ENCODE data around the gene BCAS3.
"Not testable (repeated sequence)": the region's sequence is repeated elsewhere in the genome, so short reads cannot be mapped to it uniquely, and the experiment has no call there.

BCAS3 gene

DNA sequence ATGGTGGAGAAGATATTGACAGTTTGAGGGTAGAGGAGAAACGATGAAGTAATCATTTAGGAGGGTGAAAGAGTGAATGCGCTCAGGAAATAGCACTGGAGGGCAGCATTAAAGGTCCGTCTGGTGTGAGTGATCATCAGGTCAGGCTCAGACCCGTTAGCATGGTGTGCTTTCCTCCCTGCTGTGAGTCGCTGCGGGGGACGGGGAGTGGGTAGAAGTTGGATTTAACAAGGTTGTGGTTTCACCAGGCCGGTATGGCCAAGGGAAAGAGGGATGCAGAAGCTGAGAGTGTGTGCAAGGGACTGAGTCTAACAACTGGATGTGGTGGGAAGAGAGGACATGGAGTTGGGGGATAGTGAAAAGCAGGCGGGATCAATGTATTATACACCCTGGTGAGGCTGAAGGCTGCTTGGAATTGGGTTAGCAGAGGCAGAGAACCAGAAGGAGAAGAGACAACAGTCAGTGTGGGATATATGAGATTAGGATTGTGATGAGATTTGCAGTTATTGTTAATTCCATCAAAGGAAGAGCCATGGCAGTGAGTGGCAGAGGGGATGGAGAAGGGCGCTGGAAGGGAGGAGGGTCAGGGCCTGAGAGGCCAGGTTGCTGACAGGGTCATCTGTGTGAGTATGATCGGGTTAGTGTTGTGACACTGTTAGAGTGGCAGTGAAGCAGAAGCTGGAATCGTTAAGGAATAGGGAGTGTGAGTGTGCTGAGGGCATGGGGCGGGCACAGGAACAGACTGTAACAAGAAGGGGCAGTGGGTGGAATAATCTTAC, 663.0 kb downstream of the BCAS3 start:
- no peak for DNase-seq (ENCODE audit: low spot score)

DNA sequence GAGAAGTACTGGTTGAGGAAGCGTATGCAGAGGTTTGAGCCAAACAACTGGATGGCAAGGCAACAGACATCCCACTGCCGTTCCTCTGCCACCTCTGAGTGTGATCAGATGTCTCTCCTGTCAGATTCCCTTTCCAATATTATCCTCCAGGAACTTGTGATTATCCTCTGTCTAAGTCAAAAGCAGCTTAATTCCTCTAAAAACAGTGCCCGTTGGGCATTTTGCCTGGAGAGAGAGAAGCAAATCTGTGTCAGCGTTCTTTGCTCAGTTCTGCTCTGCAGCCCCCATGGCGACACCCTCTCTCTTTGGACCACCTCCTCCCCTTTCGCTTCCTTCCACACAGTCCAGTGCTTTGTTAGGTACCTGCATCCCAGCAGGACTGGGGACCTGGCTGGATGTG, 665.9 kb downstream of the BCAS3 start:
- DNase-seq (ENCODE audit: low spot score) = no peak

DNA sequence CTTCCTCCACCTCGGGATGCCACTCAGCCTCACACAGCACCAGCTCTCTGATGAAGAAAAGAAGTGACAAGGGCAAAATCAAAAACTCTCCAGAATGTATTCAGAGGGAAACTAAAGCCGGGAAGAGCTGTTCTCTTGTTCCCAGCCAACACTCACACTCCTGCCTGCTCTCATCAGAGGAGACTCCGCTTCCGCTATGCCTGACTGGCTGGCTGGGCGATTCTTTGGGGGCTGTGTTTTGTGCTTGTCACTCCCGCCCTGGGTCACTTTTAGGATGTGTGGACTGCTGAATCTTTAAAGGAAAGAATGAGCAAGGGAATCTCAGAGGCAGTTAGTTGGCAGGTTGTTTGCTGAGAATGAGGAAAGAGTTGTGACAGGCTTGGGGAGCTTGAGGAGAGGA, 667.4 kb downstream of the BCAS3 start:
- DNase-seq (ENCODE audit: low spot score) = no peak

DNA sequence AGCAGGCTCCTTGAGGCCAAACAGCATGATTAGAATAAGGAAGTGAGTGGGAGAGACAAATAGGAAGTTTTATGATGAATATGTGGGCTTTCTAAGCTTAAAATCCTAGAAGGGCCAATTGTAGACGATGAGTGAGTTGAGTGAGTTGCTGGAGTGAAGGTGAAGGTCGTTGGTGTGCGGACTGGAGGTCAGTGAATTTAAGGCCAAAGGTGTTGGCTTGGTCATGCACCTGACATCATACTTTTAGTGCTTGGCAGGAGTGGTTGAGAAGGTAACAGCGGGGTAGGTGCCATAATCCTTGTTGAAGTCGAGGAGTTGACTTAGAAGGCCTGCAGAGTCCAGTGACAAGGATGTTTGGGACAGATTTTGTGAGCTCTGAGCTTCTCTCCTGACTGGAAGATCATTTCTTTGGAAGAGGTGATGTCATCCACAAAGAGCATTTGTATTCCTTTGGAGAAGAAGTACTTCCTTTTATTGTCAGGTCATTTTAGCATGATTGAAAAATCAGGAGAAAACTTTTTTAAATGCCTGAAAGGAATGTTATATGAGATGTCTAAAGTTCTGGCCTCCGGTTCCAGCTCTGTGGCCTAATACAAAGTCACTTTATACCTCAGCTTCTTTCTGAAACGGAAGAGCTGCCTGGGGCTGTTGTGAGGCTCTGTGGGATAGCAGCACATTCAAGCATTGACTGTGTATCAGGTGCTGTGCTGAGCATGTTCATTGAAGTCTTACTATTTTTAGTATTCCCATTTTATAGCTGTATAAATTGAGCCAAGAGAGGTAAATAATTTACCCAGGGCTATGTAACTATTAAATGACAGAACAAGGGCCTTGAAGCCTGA, 668.4 kb downstream of the BCAS3 start:
- DNase-seq (ENCODE audit: low spot score) = no peak

DNA sequence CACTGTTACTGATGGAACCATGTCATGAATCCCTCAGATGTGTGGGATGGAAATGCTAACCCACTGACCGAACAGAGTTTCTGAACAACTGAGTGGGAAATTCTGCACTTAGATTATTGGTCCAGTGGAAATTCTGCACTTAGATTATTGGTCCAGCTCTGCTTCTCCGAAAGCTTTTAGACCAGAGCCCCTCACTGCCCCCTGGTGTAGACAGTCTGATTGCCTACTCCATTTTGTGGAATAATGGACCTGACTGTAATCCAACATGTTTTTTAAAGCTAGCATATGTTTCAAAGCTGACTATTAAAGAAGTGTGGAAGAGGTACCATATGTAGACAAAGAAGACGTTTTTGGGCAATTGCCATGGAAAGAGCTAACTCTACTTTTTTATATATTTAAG, 671.7 kb downstream of the BCAS3 start:
- no peak for DNase-seq (ENCODE audit: low spot score)

DNA sequence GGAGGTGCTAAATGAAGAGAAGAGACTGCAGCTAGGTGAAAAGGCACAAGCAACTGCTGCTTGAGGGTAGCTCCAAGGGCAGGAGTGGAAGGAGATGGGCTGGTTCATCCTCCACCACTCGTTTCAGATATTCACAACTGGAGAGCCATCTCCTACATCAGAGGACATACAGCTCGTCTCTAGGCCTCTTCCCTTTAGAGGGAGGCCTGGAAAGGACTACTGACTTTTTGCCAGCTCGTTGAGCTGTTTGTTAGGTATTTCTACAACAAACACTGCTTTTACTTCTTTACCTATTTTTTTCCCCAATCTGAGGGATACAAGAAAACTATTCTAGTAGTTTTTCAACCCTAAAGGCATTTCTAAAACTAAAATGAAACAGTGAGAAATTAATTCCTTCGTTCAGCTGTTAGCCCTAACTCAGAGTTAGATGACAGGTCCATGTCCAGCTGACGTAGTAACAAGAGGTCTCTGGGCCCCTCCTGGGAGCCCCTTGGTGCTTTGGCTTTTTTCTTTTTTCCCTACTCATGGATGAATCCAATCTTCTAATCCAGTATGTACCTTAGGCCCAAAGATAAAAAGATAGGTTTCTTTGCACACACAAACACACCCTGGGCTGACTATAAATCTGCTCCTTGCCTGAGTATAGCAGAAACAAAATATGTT, 674.2 kb downstream of the BCAS3 start:
- DNase-seq (ENCODE audit: low spot score) = no peak

DNA sequence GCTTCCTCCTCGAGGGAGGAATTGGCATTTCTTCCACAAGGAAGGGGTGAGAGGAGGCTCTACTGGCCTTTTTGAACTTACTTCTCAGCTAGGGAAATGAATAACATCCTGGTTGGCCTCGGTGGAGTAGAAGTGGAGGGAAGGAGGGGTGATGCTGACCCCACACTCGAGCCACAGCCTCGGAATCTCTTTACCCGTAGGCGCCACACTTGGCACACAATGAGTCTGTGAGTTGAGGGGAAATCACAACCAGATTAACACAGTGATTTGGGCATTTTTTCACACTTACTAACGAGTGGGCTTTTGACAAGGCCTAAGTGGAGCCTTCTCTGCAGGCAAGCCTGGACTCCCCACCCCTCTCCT, 674.7 kb downstream of the BCAS3 start:
- no peak for DNase-seq (ENCODE audit: low spot score)

DNA sequence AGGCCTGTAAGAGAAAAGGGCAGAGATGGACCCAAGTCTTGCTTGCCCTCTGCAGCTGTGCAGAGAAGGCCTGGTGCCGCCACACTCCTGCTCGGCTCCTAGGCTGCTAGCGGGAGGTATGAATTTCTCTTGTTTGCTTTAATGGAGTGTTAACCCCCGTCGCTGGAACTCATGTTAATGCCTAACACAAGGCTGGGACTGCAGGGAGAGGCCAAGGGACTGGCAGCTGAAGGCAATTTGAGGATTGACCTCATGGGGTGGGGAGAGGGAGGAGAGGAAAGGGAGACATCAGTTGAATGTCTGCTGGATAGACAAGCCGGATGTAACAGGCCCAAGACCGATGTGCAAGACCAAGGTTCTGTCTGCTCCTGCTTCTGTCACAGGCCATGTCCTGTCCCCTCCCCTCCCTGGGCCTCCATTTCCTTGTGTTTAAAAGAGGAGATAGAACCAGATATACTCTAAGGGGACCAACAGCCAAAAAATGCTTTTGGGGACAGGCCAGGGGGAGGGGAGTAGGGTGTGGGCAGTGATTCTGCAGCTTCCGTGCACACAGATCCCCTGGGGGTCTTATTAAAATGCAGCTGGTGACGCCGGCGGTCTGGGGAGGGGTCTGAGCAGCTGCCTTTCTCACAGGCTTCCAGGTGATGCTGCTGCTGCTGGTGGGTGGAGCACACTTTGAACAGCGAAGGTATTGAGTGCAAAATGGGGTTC, 675.3 kb downstream of the BCAS3 start:
- no peak for DNase-seq (ENCODE audit: low spot score)

DNA sequence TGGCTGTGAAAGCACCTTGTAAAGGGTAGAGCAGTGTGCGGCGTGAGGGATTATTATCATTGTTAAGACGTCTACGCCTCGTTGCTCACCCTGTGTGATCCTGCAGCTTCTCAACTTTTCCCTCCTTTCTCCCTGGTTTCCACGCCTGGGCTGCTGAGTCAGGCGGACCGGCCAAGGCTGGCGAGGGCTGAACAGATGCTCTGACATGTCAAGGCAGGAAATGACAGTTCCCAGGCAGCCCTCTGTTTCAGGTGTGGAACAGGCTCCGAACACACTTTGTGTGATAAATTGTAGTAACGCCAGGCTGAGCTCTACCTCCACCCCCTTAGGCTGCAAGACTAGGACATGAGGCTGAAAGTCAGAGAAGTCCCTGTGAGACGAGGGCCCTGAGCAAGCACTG, 676.0 kb downstream of the BCAS3 start:
- DNase-seq (ENCODE audit: low spot score) = no peak

DNA sequence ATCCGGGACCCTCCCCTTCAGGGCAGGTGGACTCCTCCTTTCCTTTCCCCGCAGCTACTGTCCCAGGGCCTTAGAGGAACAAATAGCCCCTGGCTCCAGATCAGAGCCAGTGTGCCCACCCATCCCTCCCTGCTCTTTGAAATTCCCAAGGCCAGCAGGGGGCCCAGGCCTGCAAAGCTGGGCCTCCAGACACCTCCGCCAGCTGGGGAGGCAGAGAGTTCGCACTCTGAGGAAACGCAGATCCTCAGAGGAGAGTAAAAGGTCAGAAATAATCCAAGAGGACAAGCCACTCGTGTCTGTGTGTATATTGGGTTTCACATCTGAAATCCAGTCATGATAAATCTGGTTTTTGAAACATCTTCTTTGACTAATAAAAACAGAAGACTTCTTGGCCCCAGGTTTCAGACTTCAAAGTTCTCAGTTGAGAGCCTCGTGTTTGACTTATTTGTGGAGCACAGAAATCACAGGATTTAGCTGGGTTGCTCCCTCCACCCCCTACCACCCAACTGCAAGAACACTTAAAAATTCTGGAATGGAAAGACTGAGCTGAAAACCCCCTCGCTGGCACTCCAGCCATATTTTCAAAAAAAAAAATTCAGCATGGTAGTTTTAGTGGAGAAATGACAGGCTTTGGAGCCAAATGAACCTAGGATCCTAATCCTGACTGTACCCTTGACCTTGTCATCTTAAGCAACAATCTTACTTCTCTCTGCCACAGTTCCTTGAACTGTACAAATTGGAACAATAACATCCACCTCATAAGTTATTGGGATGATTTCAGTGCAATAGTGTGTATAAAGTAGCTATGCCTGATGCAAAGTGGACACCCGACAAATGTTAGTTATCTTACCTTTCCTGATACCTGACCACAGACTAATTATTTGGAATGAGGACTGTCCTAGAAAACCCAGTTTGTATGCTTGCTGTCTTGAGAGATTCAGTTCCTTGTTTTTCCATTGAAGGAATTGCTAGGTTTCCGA, 677.5 kb downstream of the BCAS3 start:
- no peak for DNase-seq (ENCODE audit: low spot score)

DNA sequence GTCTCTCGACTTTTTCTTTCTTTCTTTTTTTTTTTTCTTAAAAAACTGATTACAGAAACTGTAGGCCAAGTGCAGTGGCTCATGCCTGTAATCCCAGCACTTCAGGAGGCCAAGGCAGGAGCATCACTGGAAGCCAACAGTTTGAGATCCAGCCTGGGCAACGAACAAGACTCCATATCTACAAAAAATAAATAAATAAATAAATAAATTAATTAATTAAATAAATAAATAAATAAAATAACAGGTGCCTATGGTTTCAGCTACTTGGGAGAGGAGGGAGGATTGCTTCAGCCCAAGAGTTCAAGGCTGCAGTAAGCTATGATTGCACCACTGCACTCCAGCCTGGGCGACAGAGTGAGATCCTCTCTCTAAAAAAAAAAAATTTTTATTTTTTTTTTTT, 679.4 kb downstream of the BCAS3 start:
- DNase-seq (ENCODE audit: low spot score) = not testable (repeated sequence)

DNA sequence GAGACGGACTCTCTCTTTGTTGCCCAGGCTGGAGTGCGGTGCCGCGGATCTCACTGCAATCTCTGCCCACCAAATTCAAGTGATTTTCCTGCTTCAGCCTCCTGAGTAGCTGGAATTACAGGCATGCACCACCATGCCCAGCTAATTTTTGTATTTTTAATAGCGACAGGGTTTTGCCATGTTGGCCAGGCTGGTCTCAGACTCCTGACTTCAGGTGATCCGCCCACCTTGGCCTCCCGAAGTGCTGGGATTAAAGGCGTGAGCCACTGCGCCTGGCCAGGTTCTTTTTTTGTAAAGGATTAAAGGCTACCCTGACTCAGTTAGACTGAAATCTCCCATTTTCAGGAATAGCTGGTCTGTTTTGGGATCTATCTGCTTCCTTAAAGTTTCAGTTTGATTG, 681.9 kb downstream of the BCAS3 start:
- DNase-seq (ENCODE audit: low spot score) = not testable (repeated sequence)

DNA sequence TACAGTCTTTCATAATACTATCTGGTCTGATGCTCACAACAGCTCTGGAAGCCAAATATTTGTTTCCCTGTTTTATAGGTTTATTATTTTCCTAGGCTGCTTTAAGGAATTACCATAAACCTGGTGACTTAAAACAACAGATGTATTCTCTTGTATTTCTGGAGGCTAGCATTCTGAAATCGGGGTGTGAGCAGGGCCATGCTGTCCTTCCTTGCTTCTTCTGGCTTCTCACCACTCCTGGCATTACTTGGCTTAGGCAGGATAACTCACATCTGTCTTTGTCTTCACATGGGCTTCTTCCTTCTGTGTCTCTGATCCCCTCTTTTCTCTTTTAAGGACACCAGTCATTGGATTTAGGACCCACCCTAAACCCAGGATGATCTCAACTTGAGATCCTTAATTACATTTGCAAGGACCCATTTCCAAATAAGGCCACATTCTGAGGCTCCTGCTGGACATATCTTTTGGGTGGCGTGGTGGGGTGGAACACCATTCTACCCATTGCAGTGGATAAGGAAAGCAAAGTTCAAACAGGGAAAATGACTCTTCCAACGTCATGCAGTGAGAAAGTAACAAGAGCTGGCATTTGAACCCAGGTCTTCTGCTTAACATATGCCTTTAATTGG, 682.8 kb downstream of the BCAS3 start:
- DNase-seq (ENCODE audit: low spot score) = no peak

DNA sequence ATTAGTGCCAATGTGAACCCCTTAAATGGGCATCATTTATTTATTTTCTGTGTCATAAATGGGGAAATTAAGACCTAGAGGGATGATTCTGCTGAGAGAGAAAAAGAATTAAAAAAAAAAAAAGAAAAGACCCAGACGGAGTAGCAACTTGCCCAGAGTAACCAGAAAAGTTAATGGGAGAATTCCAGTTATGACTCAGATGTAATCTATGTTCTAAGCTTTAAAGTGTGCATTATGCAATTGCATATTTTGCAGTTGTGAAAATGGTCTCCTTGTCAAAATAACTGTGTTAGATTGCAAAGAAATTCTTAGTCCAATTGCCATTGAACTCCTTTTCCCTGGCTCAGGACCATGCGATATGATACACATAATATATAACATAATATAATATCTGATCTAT, 683.4 kb downstream of the BCAS3 start:
- no peak for DNase-seq (ENCODE audit: low spot score)

DNA sequence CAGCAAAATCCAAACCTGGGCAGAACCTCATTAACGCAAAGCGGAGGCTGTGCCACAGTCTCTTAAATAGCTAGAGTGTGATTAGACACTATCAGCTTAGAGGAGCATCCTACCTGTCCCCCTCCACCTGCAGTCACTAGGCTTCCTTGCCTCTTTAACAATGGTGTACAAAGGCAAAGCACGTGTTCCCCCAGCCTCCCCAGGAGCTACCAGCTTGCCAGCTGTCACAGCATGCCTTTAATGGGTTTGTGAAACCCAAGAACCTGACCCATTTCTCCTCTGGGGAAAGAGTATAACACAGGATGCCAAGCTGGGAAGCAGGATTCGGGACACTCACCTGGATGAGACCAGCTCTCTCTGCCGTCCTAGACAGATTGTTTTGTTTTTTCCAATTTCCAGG, 684.7 kb downstream of the BCAS3 start:
- no peak for DNase-seq (ENCODE audit: low spot score)

DNA sequence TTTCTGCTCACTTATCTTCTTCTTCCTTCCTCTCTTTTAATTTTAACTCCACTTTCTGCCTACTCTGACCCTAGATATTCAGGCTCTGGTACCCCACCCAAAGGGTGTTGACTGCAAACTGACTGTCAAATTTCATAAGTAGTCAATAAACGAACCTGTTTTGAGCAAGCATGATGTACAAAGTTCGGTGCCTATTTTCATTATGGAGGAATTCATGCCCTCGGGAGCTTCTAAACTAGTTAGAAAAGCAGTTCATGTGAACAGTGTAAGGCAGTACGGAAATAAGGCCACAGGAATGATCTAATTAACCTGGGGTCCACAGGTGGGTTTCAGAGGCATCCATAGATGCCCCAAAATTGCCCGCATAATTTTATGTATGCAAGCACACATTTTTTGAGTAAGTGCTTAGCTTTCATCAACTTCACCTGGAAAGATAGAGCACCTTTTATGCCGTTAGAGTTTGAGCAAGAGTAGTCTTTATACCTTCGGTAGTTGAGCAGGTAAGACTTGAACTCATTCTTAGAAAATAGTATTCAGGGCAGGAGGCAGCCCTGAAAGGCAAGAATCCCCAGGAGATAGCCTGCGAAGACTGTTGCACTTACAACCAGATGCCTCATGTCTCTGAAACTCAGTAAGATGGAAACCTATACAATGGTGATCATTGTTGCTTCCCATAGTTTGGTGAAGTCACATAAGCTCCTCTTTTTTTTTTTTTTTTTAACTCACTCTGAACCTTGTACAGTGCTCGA, 685.4 kb downstream of the BCAS3 start:
- no peak for DNase-seq (ENCODE audit: low spot score)

DNA sequence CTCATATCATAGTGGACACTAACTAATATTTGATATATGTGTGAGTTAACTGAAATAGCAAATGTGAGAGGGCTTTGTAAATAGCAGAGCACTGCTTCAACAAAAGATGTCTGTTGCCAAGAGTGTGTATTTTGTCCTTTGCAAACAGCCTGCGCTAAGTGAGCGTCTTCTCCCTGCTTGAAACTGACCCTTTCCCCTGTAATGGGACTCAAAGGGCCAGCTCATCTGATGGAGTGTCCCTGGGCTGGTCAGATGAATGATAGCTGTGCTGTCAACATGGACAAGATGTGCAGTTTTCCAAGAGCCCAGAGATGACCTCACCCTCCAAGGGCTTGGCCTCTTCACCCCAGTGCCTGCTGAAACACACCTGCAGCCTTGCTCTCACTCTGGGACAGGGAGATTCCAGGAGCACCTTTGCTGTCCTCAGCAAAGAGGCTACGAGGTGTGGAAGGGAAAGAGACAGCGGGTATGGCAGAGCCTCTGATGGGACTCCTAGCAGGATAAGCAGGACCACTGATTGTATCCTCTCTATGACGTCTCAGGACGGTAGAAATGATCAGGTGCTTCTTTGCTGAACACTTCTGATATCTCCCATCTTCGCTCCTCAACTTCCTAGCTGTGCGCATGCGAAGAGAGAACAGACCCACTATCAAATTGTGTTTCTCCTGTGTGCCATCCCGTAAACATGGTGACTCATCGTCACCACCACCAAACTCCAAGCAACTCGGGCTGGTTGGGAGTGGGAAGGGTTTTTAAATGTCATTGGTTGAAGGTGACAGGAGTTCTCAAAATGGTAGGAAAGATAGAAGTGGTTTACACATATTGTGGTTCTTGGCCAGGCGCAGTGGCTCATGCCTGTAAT, 686.2 kb downstream of the BCAS3 start:
- no peak for DNase-seq (ENCODE audit: low spot score)

DNA sequence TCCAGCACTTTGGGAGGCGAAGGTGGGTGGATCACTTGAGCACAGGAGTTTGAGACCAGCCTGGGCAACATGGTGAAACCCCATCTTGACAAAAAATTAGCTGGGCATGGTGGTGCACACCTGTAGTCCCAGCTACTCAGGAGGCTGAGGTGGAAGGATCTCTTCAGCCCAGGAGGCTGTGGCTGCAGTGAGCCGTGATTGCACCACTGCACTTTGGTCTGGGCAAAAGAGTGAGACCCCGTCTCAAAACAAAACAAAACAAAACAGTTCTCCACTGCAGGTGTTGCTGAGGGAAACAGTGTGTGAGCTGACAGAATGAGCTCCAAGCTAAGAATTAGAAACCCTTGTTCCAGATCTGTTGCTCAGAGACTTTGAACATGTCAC, 686.8 kb downstream of the BCAS3 start:
- DNase-seq (ENCODE audit: low spot score) = no peak

All from hematopoietic multipotent progenitor cell treated with erythropoietin and hydrocortisone succinate and interleukin-3 and kit ligand, for 15 days (in vitro differentiated cells).